ENCODE data around the gene OSTN.

- TF ChIP-seq EZH2 (IDR thresholded peaks at IDR 0.05; ENCODE audit: low read depth, unreplicated experiment) (no peak), JUNB (IDR thresholded peaks at IDR 0.05; ENCODE audit: unreplicated experiment) (no peak), CTCF (conservative IDR thresholded peaks at IDR 0.05; ENCODE audit: low read depth in 2 of 2) (no peak)
Observed at GRCh38 chr3:191268737-191269136, 69.7 kb downstream of the OSTN start.

All from GM23338 (cell line).